Subcutaneous adipose tissue (tissue), 4 donors: ENCODE data around the gene ROBO1. TPM values are rescaled to one million over a fixed set of nuclear protein-coding genes. Genes with fewer than 3 reads are reported as not detected.

Experiments used
- CTCF ChIP-seq: fragments of 450-650 bp; IDR thresholded peaks from one replicate; pipeline ENCODE4 v1.5.1; 2016; ENCODE audit warnings: low read depth, mild to moderate bottlenecking, control low read depth, antibody characterized with exemption, moderate library complexity
- total RNA-seq, 4 donors: library from RNA; depleted of rRNA; stranded (reverse); fragments of >200 nt; gene quantifications; one replicate each; pipeline ENCODE4 v1.1.0, GENCODE V29; 2016

The ROBO1 gene
- total RNA-seq, 4 donors from 2014 or later = 26.6 to 34.0 (median 30.8) TPM

- no peak for TF ChIP-seq CTCF
Observed at GRCh38 chr3:78991656-78992055, 776.1 kb downstream of the ROBO1 start.

- TF ChIP-seq CTCF = no peak
Observed at GRCh38 chr3:78990156-78990555, 777.6 kb downstream of the ROBO1 start.

GRCh38 chr3:78988324-78988723 is 779.5 kb downstream of the ROBO1 start:
- no peak for TF ChIP-seq CTCF

- TF ChIP-seq CTCF = no peak
Observed at GRCh38 chr3:78986416-78987101, 781.2 kb downstream of the ROBO1 start.

GRCh38 chr3:78985981-78986380 is 781.8 kb downstream of the ROBO1 start:
- no peak for TF ChIP-seq CTCF

- no peak for TF ChIP-seq CTCF
Observed at GRCh38 chr3:78979028-78979427, 788.8 kb downstream of the ROBO1 start.

GRCh38 chr3:78978037-78978436 is 789.8 kb downstream of the ROBO1 start:
- TF ChIP-seq CTCF = no peak
